ENCODE results near the gene OR11H6.

GRCh38 chr14:20204721-20205120 is 18.8 kb upstream of the OR11H6 start:
- TF ChIP-seq ZNF274 (IDR thresholded peaks at IDR 0.05; ENCODE audit: low read depth, low read length) (no peak), YY1 (IDR thresholded peaks at IDR 0.05; ENCODE audit: insufficient read depth, insufficient read length) (no peak)
